HepG2 (cell line): ENCODE measurements around the gene KIAA2012. TPM values are rescaled to one million over a fixed set of nuclear protein-coding genes. Genes with fewer than 3 reads are reported as not detected.

Experiments
- ATAC-seq: fragments of 200-7000 bp; cut with Tn5 transposase; 3 replicates; pipeline ENCODE4 v1.9.1; 2020; ENCODE audit warnings: mild to moderate bottlenecking, moderate library complexity
- BruUV-seq: library from RNA; stranded (reverse); fragments of 400-500 nt; replicated peaks from 2 replicates; lab custom pipeline; 2021; lab: Mats Ljungman, UMichigan
- CTCF ChIA-PET: fragments of 300-600 bp; formaldehyde crosslinking; extraction: SDS; loops from one replicate; lab custom pipeline; 2021; ENCODE audit warnings: low total read pairs, inconsistent platforms, low intra/inter-chr PET ratio; lab: Yijun Ruan, JAX
- POLR2A ChIA-PET: fragments of 350-600 bp; sonication (Branson Sonifier 250); formaldehyde crosslinking; loops from one replicate; lab custom pipeline; 2020; ENCODE audit warnings: antibody characterized with exemption, inconsistent platforms; lab: Yijun Ruan, JAX
- DNase-seq: peaks from one replicate; pipeline ENCODE4 v3.0.0-alpha.2; 2015; ENCODE audit warnings: low spot score
- FAIRE-seq: peaks from 3 replicates; lab custom pipeline; 2011; peaks lifted over from hg19 to GRCh38; lab: Jason Lieb, UNC
- H2AFZ ChIP-seq: one replicate; pipeline ENCODE4 v1.6.1; 2011; ENCODE audit warnings: low read length, inconsistent platforms
- H3K27ac ChIP-seq: fragments of 300-600 bp; 3 replicates; pipeline ENCODE4 v1.8.0; 2011; ENCODE audit warnings: mixed run types, mild to moderate bottlenecking, mixed read lengths, low read length, inconsistent platforms; ENCODE audit not compliant: insufficient read depth; ENCODE audit errors: extremely low read length
- H3K27me3 ChIP-seq, 2 experiments: fragments of 200-600 bp in 1 of 2; 2 replicates in 1 of 2; 3 replicates in 1 of 2; pipeline versions ENCODE4 v1.6.0 to v1.8.0; 2011; ENCODE audit warnings: low read length in 2 of 2, mild to moderate bottlenecking in 2 of 2, moderate library complexity in 2 of 2, inconsistent platforms in 1 of 2; ENCODE audit not compliant: insufficient read depth in 2 of 2, control insufficient read depth in 1 of 2
- H3K36me3 ChIP-seq, 2 experiments: fragments of 200-600 bp in 1 of 2; replicated peaks in 1 of 2; 2 replicates in 1 of 2; 3 replicates in 1 of 2; pipeline versions ENCODE4 v1.5.1 to v1.8.0; 2011; ENCODE audit warnings: low read length in 2 of 2, inconsistent platforms in 1 of 2; ENCODE audit not compliant: insufficient read depth in 2 of 2, control insufficient read depth in 1 of 2
- H3K4me1 ChIP-seq: 2 replicates; pipeline ENCODE4 v1.5.1; 2012; ENCODE audit warnings: low read length, inconsistent platforms; ENCODE audit not compliant: insufficient read depth
- H3K4me2 ChIP-seq: 2 replicates; pipeline ENCODE4 v1.6.0; 2011; ENCODE audit warnings: low read depth, low read length, inconsistent platforms
- H3K4me3 ChIP-seq, 3 experiments: fragments of 200-600 bp in 1 of 3; sonication (generic), shearing (Covaris generic) in 1 of 3; replicated peaks in 1 of 3; 2 replicates each; pipeline ENCODE4 v1.5.1; 2011 to 2016; ENCODE audit warnings: low read length in 3 of 3, inconsistent platforms in 2 of 3, low read depth in 2 of 3, mild to moderate bottlenecking in 2 of 3, control low read depth in 1 of 3, mixed read lengths in 1 of 3; ENCODE audit not compliant: insufficient read depth in 1 of 3
- H3K79me2 ChIP-seq: one replicate; pipeline ENCODE4 v1.6.1; 2011; ENCODE audit warnings: low read length, inconsistent platforms; ENCODE audit not compliant: insufficient read depth
- H3K9ac ChIP-seq: 2 replicates; pipeline ENCODE4 v1.6.0; 2011; ENCODE audit warnings: mild to moderate bottlenecking, low read depth, low read length, inconsistent platforms; ENCODE audit not compliant: insufficient read depth
- H3K9me3 ChIP-seq: 2 replicates; pipeline ENCODE4 v1.5.1; 2012; ENCODE audit warnings: mild to moderate bottlenecking, low read length
- H4K20me1 ChIP-seq: 2 replicates; pipeline ENCODE4 v1.6.0; 2011; ENCODE audit warnings: inconsistent platforms, mild to moderate bottlenecking, low read length, moderate library complexity; ENCODE audit not compliant: insufficient read depth
- CEBPB ChIP-seq: IDR thresholded peaks from 2 replicates; pipeline ENCODE4 v1.6.1; 2011; ENCODE audit warnings: low read depth, low read length, improper control_type of control experiment, borderline replicate concordance
- EHMT2 ChIP-seq: fragments of 200-600 bp; sonication (generic); IDR thresholded peaks from 2 replicates; pipeline ENCODE4 v1.7.0; 2017; ENCODE audit warnings: antibody characterized with exemption, low read depth, low read length, borderline replicate concordance
- ELF4 ChIP-seq: sonication (generic); formaldehyde crosslinking; IDR thresholded peaks from 2 replicates; pipeline ENCODE4 v1.5.0; 2020; ENCODE audit warnings: missing genetic modification reagents, mild to moderate bottlenecking, moderate library complexity, borderline replicate concordance
- FLYWCH1 ChIP-seq: sonication (generic); formaldehyde crosslinking; IDR thresholded peaks from 2 replicates; pipeline ENCODE4 v1.8.1; 2023; ENCODE audit warnings: mild to moderate bottlenecking, missing genetic modification reagents
- KDM5A ChIP-seq: fragments of 200-600 bp; sonication (generic); IDR thresholded peaks from 2 replicates; pipeline ENCODE4 v1.7.0; 2018; ENCODE audit warnings: antibody characterized with exemption, mild to moderate bottlenecking, low read length, borderline replicate concordance
- MIXL1 ChIP-seq: IDR thresholded peaks from 2 replicates; pipeline ENCODE4 v1.6.1; 2016
- ZNF224 ChIP-seq: sonication (generic); formaldehyde crosslinking; IDR thresholded peaks from 2 replicates; pipeline ENCODE4 v1.5.0; 2020; ENCODE audit warnings: mild to moderate bottlenecking, missing genetic modification reagents
- ZNF570 ChIP-seq: sonication (generic); formaldehyde crosslinking; IDR thresholded peaks from 2 replicates; pipeline ENCODE4 v1.4.0; 2020; ENCODE audit warnings: mild to moderate bottlenecking, missing genetic modification reagents, borderline replicate concordance
- WGBS: methylation state at CpG from one replicate; pipeline ENCODE4 v1.1.6; 2017; ENCODE audit warnings: low lambda C conversion rate; 5-methylcytosine and 5-hydroxymethylcytosine counted together
- in situ Hi-C: cut with HindIII; loops from 2 replicates; pipeline ENCODE4 v1.10.0; 2017; ENCODE audit warnings: low pct_unique_long_range_greater_than_20kb; ENCODE audit not compliant: extremely low pct_ligation_motif_present
- intact Hi-C: fragments of 100-400 bp; cut with micrococcal nuclease; formaldehyde crosslinking; loops from one replicate; pipeline ENCODE4 v1.10.0; 2022; ENCODE audit not compliant: unreplicated experiment
- polyA plus RNA-seq, 8 experiments: library from polyadenylated mRNA; depleted of rRNA in 3 of 8; stranded (reverse) in 7 of 8; unstranded in 1 of 8; fragments of >200 nt; fragmentation: Illumina TruSeq in 4 of 8; extraction: Trizol in 4 of 8; gene quantifications; 2 replicates each; pipeline versions ENCODE4 v1.2.1 to v1.2.3, GENCODE V29; 2011 to 2016; ENCODE audit warnings: low read depth in 4 of 8, missing spikeins in 1 of 8, mixed read lengths in 1 of 8; ENCODE audit not compliant: insufficient read depth in 1 of 8
- total RNA-seq, 5 experiments: library from RNA; depleted of rRNA; stranded (reverse); fragments of >200 nt; fragmentation: Illumina TruSeq; extraction: Trizol; gene quantifications; 2 replicates each; pipeline ENCODE4 v1.2.3, GENCODE V29; 2016; ENCODE audit warnings: low read depth in 1 of 5
- TF ChIP-seq, protein P1 (sequence below): sonication (generic); formaldehyde crosslinking; conservative IDR thresholded peaks from 2 replicates; pipeline ENCODE4 v1.8.0; 2022; ENCODE audit warnings: low read depth, missing genetic modification reagents

Gene KIAA2012
- total and polyA plus RNA-seq, 2 of the 13 experiments (the other 11 are each of a cell fraction or from before 2014, with no cell fraction given) = not detected

DNA sequence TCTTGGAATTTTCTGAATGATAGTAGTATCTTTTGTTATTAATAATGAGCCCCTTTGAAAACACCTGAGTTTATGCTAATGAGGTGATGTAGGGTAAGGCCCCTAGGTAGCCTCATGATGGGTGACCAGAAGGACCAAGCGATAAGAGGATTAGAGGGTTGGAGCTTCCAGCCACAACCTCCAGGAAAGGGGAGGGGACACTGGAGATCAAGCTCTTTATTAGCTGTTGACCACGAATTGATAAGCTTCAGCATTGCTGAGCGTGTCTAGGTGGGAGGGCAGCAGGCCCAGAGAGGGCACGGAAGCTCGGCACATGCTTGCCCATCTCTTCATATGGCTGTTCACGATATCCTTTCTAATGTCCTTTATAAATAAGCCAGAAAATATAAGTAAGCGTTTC lies 39.0 kb downstream of the KIAA2012 start:
- H3K27me3 ChIP-seq = no peaks in the 10 kb centered on the region
- intact Hi-C loops (no loop called here), in situ Hi-C loops (no loop called here)
- no peak overlapping the region for H3K4me2 ChIP-seq
- TF ChIP-seq MIXL1 (CRISPR knock-in tag) (no peak), KDM5A (no peak), EHMT2 (no peak), CEBPB (no peak), ELF4 (CRISPR knock-in tag) (no peak), ZNF570 (CRISPR knock-in tag) (no peak), FLYWCH1 (CRISPR knock-in tag) (no peak), ZNF224 (no peak)
- TF ChIP-seq, protein P1, sequence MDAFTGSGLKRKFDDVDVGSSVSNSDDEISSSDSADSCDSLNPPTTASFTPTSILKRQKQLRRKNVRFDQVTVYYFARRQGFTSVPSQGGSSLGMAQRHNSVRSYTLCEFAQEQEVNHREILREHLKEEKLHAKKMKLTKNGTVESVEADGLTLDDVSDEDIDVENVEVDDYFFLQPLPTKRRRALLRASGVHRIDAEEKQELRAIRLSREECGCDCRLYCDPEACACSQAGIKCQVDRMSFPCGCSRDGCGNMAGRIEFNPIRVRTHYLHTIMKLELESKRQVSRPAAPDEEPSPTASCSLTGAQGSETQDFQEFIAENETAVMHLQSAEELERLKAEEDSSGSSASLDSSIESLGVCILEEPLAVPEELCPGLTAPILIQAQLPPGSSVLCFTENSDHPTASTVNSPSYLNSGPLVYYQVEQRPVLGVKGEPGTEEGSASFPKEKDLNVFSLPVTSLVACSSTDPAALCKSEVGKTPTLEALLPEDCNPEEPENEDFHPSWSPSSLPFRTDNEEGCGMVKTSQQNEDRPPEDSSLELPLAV = no peak
- H3K9ac ChIP-seq = no peak overlapping the region
- ChIA-PET CTCF (no interaction called here), POLR2A (no interaction called here)
- H4K20me1 ChIP-seq = no peaks in the 10 kb centered on the region
- no peak overlapping the region for H3K4me3 ChIP-seq
- no peak overlapping the region for H2AFZ ChIP-seq
- no peaks in the 10 kb centered on the region for H3K9me3 ChIP-seq
- no peaks in the 10 kb centered on the region for H3K79me2 ChIP-seq
- WGBS = 52% methylated on average over 7 of the region's 7 CpGs
- DNase-seq = no peak
- H3K27ac ChIP-seq = no peak overlapping the region
- no peaks in the 10 kb centered on the region for H3K36me3 ChIP-seq
- no peak for ATAC-seq
- no peak for FAIRE-seq
- H3K4me1 ChIP-seq = peaks cover 8% of the 10 kb centered on the region; the same call in 1 of the 2 replicates
- BruUV-seq = no TSS peak
